Measurements from ENCODE around the gene KCNH1.

- TF ChIP-seq CTCF (IDR thresholded peaks at IDR 0.05) (no peak), NFYB (CRISPR knock-in tag; conservative IDR thresholded peaks at IDR 0.05; ENCODE audit: low read depth) (no peak), USF2 (CRISPR knock-in tag; IDR thresholded peaks at IDR 0.05) (no peak), ZNF121 (CRISPR knock-in tag; IDR thresholded peaks at IDR 0.05) (no peak), ATF2 (CRISPR knock-in tag; IDR thresholded peaks at IDR 0.05; ENCODE audit: borderline replicate concordance, low read depth) (no peak), ATF1 (CRISPR knock-in tag; IDR thresholded peaks at IDR 0.05) (no peak), FOXP1 (CRISPR knock-in tag; IDR thresholded peaks at IDR 0.05; ENCODE audit: borderline replicate concordance) (no peak), ZBTB43 (CRISPR knock-in tag; IDR thresholded peaks at IDR 0.05) (no peak), CBFB (CRISPR knock-in tag; IDR thresholded peaks at IDR 0.05; ENCODE audit: low read depth) (no peak)
Observed at GRCh38 chr1:210698661-210699060, 435.3 kb downstream of the KCNH1 start.
